IPS-18c (cell line): Measurements from ENCODE around the gene ZP1.

Experiments
- H3K4me3 ChIP-seq: 2 replicates; pipeline ENCODE4 v1.7.0; 2013; ENCODE audit warnings: low read depth, mild to moderate bottlenecking, low read length, moderate library complexity; ENCODE audit not compliant: insufficient read depth
- H3K9me3 ChIP-seq: one replicate; pipeline ENCODE4 v1.6.1; 2013; ENCODE audit warnings: mild to moderate bottlenecking, low read length, moderate library complexity; ENCODE audit not compliant: control insufficient read depth, insufficient read depth

Gene ZP1

DNA sequence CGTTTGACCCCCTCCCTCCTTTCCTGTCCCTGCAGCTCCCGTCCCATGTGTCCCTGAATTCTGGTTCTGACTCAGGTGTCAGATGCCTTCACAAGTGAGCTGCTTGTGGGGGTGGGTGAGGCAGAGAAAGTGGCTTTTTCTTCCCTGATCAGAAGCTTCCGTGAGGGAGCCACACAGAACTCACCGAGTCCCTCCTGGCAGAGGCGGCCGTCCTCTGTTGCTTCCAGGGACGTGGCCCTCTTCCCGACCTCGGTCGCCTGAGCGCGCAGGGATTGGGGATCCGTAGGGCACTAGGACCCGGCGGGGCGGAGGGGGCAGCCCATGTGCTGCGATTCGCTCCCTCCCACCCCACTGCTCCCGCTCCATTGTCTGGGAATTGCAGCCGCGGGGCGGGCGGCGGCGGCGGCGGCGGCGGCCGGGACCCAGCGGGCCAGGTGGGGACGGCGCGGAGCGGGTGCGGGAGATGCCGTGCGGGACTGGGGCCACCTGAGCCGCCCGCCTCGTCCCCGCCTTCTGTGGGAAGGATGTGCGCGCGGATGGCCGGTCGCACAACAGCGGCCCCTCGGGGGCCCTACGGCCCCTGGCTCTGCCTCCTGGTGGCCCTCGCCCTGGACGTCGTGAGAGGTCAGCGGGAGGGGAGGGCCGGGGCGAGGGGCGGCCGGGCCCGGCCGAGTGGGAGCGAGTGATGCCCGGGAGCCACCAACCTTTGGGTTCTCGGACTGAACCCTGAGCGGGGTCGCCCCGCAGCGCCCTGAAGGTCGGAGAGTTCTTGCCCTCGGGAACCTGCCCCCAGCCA, 57.0 kb downstream of the ZP1 start, which contains the start of gene TMEM132A:
Gene TMEM132A, plus strand, starts transcription at position 351 of the 796 bp plus-strand sequence. Its CDS starts 174 bp downstream, at position 525.
- Histone ChIP-seq H3K9me3 (peaks cover 2% of the 10 kb centered on the region), H3K4me3 (peak within 1 kb of the TSS; percentile 87)
